Sciatic nerve (tissue), 2 donors: Measurements from ENCODE around the gene TPD52L1. TPM values are rescaled to one million over a fixed set of nuclear protein-coding genes. Genes with fewer than 3 reads are reported as not detected.
"Not testable (repeated sequence)": the region's sequence is repeated elsewhere in the genome, so short reads cannot be mapped to it uniquely, and the experiment has no call there.

Experiments
- ATAC-seq: fragments of 200-7000 bp; cut with Tn5 transposase; one replicate; pipeline ENCODE4 v1.9.1; 2020; ENCODE audit warnings: mild to moderate bottlenecking, moderate library complexity
- DNase-seq: peaks from one replicate; pipeline ENCODE4 v3.0.0-alpha.2; 2020; ENCODE audit warnings: low spot score
- intact Hi-C: fragments of 100-400 bp; cut with DNase I; formaldehyde crosslinking; loops from one replicate; pipeline ENCODE4 v1.14.2; 2022
- total RNA-seq: library from RNA; stranded (reverse); fragmentation: NEBNext Ultra II Directional; extraction: Animal tissue kit (Norgen Biotek cat#: 25700); gene quantifications from one replicate; pipeline ENCODE4 v1.2.1, GENCODE V29; 2021
- donor health status: DM: no; HTN: no; CAD: no.
- donor health status: DM: no; HTN: no; CAD: no.

The TPD52L1 gene
- total RNA-seq: 38.1 TPM

GRCh38 chr6:125153391-125154117 lies at the start of gene TPD52L1:
TPD52L1 (plus strand) TSS chr6:125153773; CDS start chr6:125153952, 179 bp downstream.
- intact Hi-C loops: no loop called here
- ATAC-seq: peak; percentile 92
- peak; percentile 86 for DNase-seq

GRCh38 chr6:125104425-125104824 lies 49.1 kb upstream of the TPD52L1 start:
- intact Hi-C loops: no loop called here
- DNase-seq: no peak
- ATAC-seq: no peak

GRCh38 chr6:125107048-125107447 lies 46.5 kb upstream of the TPD52L1 start:
- intact Hi-C loops: no loop called here
- ATAC-seq (no peak), DNase-seq (no peak)

- ATAC-seq (no peak), DNase-seq (no peak)
- intact Hi-C loops: no loop called here
Measured at GRCh38 chr6:125107896-125108295, 45.7 kb upstream of the TPD52L1 start.

GRCh38 chr6:125110056-125110455 lies 43.5 kb upstream of the TPD52L1 start:
- no peak for DNase-seq
- intact Hi-C loops: loop anchor here (5.0 kb wide), 1 partner anchor 243 kb away; no protein-coding TSS in a partner anchor

GRCh38 chr6:125111219-125111983 lies 42.2 kb upstream of the TPD52L1 start:
- intact Hi-C loops: loop anchor here (5.0 kb wide), 1 partner anchor 244 kb away; no protein-coding TSS in a partner anchor
- ATAC-seq (no peak), DNase-seq (no peak)

More at GRCh38 chr6:125110056-125110455, 43.5 kb upstream of the TPD52L1 start:
- ATAC-seq: no peak

- no peak for DNase-seq
- ATAC-seq: no peak
- intact Hi-C loops: loop anchor here (5.0 kb wide), 1 partner anchor 246 kb away; no protein-coding TSS in a partner anchor
Measured at GRCh38 chr6:125112934-125113333, 40.6 kb upstream of the TPD52L1 start.

GRCh38 chr6:125114248-125114858 lies 39.2 kb upstream of the TPD52L1 start:
- peak; percentile 77 for DNase-seq
- intact Hi-C loops: loop anchor here (5.0 kb wide), 1 partner anchor 247 kb away; no protein-coding TSS in a partner anchor
- ATAC-seq: no peak

- no peak for ATAC-seq
- intact Hi-C loops: no loop called here
- no peak for DNase-seq
Measured at GRCh38 chr6:125116170-125116569, 37.4 kb upstream of the TPD52L1 start.

- ATAC-seq (no peak), DNase-seq (no peak)
- intact Hi-C loops: no loop called here
Measured at GRCh38 chr6:125116710-125117109, 36.9 kb upstream of the TPD52L1 start.

- ATAC-seq (no peak), DNase-seq (no peak)
- intact Hi-C loops: no loop called here
Measured at GRCh38 chr6:125117818-125118217, 35.8 kb upstream of the TPD52L1 start.

- no peak for DNase-seq
- intact Hi-C loops: no loop called here
- ATAC-seq: no peak
Measured at GRCh38 chr6:125120054-125120590, 33.5 kb upstream of the TPD52L1 start.

GRCh38 chr6:125121894-125122293 lies 31.7 kb upstream of the TPD52L1 start:
- DNase-seq (no peak), ATAC-seq (no peak)
- intact Hi-C loops: no loop called here

- DNase-seq: no peak
- ATAC-seq: no peak
- intact Hi-C loops: no loop called here
Measured at GRCh38 chr6:125123051-125123450, 30.5 kb upstream of the TPD52L1 start.

GRCh38 chr6:125123468-125124048 lies 30.0 kb upstream of the TPD52L1 start:
- no peak for ATAC-seq
- intact Hi-C loops: no loop called here

GRCh38 chr6:125124049-125124669 lies 29.4 kb upstream of the TPD52L1 start:
- ATAC-seq (no peak), DNase-seq (no peak)
- intact Hi-C loops: no loop called here

More at GRCh38 chr6:125123468-125124048, 30.0 kb upstream of the TPD52L1 start:
- no peak for DNase-seq

GRCh38 chr6:125125856-125126255 lies 27.7 kb upstream of the TPD52L1 start:
- intact Hi-C loops: not testable (repeated sequence)

GRCh38 chr6:125129354-125129753 lies 24.2 kb upstream of the TPD52L1 start:
- DNase-seq (no peak), ATAC-seq (no peak)
- intact Hi-C loops: no loop called here

More at GRCh38 chr6:125125856-125126255, 27.7 kb upstream of the TPD52L1 start:
- ATAC-seq, DNase-seq: not testable (repeated sequence)
